IMR-90 (cell line): ENCODE data around the gene NDUFC2.

Experiments used
- CEBPB ChIP-seq: IDR thresholded peaks from 2 replicates; pipeline ENCODE4 v1.6.1; 2012; ENCODE audit warnings: low read depth, low read length, improper control_type of control experiment
- CTCF ChIP-seq: conservative IDR thresholded peaks from 2 replicates; pipeline ENCODE4 v1.5.1; 2012; ENCODE audit warnings: mild to moderate bottlenecking, low read depth, low read length, improper control_type of control experiment
- MAFK ChIP-seq: IDR thresholded peaks from 2 replicates; pipeline ENCODE4 v1.6.1; 2012; ENCODE audit warnings: low read depth, low read length, improper control_type of control experiment
- MXI1 ChIP-seq: IDR thresholded peaks from 2 replicates; pipeline ENCODE4 v1.6.1; 2012; ENCODE audit warnings: low read depth, mild to moderate bottlenecking, low read length, moderate library complexity, borderline replicate concordance
- RAD21 ChIP-seq: IDR thresholded peaks from 2 replicates; pipeline ENCODE4 v1.6.1; 2012; ENCODE audit warnings: low read length, improper control_type of control experiment
- USF2 ChIP-seq: fragments of 150-350 bp; IDR thresholded peaks from 2 replicates; pipeline ENCODE4 v1.6.1; 2017; ENCODE audit warnings: mild to moderate bottlenecking, antibody characterized with exemption, low read length, low read depth

GRCh38 chr11:78061921-78062311 is 17.7 kb downstream of the NDUFC2 start:
- TF ChIP-seq CTCF (no peak), MAFK (no peak), RAD21 (no peak), MXI1 (no peak), CEBPB (no peak), USF2 (no peak)
